ENCODE data around the gene BYSL.
"Not testable (repeated sequence)": the region's sequence is repeated elsewhere in the genome, so short reads cannot be mapped to it uniquely, and the experiment has no call there.

Gene BYSL

DNA sequence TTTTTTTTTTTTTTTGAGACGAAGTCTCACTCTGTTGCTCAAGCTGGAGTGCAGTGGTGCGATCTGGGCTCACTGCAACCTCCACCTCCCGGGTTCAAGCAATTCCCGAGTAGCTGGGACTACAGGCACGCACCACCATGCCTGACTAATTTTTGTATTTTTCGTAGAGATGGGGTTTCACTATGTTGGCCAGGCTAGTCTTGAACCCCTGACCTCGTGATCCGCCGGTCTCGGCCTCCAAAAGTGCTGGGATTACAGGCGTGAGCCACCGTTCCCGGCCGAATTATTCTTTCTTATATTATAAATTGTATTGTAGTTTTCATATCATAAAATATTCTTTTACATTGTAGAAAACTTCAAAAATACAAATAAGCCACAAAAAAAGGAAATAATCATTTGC, 21.6 kb downstream of the BYSL start:
- Mint-ChIP-seq H3K4me3 (peak overlapping the region; percentile 87), H3K27ac (peak overlapping the region; percentile 95), H3K4me1 (ENCODE audit: low read depth) (peaks cover 78% of the 10 kb centered on the region)

DNA sequence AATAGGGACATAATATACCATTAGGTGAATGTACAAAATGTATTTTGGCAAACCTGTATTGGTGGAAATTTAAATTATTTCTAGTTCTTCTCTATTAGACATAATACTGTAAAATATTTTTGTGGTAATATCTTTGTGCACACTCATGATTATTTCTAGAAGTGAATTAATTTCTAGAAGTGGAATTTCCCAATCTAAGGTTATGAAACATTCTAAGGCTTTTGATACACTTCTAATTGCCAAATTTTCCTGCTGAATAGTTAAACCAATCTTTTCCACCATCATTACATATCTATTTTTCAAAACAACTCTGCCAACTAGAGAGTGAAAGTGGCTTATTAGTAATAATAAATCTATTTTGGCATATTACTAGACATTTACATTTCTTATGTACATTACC, 22.2 kb downstream of the BYSL start:
- Mint-ChIP-seq H3K4me3 (no peak overlapping the region), H3K27ac (peak overlapping the region; percentile 82), H3K27me3 (no peaks in the 10 kb centered on the region), H3K4me1 (ENCODE audit: low read depth) (peaks cover 75% of the 10 kb centered on the region), H3K36me3 (ENCODE audit: low read depth) (peaks cover 24% of the 10 kb centered on the region), H3K9me3 (no peaks in the 10 kb centered on the region)

More for the DNA sequence above, 21.6 kb downstream of the BYSL start:
- peaks cover 30% of the 10 kb centered on the region for H3K36me3 Mint-ChIP-seq (ENCODE audit: low read depth)
- not testable (repeated sequence) for H3K9me3 Mint-ChIP-seq, H3K27me3 Mint-ChIP-seq

DNA sequence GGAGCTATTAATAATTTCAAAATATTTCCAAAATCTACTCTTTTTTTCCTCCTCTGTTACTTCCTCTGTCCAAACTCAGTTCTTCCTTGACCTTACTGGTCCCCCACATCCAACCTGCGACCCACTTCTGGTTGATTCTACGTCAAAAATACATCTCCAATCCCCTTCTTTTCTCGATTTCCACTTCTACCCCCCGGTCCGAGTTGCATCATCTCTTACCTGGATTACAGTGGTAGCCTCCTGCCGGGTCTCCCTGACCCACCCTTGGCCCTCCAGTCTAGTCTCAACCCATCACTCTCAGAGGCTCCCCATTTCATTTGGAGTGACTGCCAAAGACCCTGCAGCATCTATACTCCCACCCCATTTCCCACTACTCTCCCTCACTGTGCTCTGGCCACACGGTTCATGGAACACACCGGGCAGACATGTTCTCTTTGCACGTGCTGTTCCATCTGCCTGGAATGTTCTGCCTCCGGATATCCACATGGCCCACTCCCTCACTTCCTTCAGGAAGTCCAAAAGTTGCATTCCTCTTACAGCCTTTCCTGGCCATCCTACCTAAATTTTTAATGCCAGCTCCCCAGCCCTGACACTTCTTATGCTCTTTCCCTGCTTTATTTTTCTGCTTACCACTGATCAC, 26.4 kb downstream of the BYSL start:
- no peaks in the 10 kb centered on the region for H3K9me3 Mint-ChIP-seq
- no peak overlapping the region for H3K4me3 Mint-ChIP-seq
- H3K36me3 Mint-ChIP-seq (ENCODE audit: low read depth), result no peaks in the 10 kb centered on the region
- no peaks in the 10 kb centered on the region for H3K27me3 Mint-ChIP-seq
- peak overlapping the region; percentile 77 for H3K27ac Mint-ChIP-seq
- H3K4me1 Mint-ChIP-seq (ENCODE audit: low read depth), result peaks cover 61% of the 10 kb centered on the region

DNA sequence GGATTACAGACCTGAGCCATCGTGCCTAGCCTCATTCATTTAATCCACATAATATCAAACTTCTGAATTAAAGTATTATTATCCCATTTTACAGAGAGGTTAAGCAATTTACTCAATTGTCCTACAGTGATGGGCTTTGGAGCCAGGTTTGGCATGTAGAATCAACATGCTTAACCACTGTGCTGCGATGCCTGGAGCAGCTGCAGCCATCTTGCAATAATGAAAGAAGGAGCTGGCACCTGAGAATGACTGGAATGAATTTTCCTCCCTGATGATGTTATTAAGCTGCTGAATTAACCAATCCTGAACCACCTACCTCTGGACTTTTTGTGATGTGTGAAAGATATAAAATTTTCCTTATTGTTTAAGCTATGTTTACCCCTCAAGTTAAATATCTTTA, 33.4 kb downstream of the BYSL start:
- Mint-ChIP-seq H3K4me1 (ENCODE audit: low read depth) (peaks cover 71% of the 10 kb centered on the region), H3K9me3 (peaks cover 4% of the 10 kb centered on the region)

DNA sequence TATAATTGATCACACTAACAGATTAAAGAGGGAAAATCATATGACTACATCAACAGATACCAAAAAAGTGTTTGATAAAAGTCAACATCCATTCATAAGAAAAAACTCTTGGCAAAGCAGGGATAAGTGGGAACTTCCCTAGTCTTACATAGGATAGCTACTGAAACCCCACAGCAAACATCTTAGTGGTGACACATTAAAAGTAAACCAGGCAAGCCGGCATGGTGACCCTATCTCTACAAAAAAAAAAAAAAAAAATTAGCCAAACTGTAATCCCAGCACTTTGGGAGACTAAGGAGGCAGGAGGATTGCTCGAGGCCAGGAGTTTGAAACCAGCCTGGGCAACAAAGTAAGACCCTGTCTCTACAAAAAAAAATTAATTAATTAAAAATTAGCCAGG, 34.1 kb downstream of the BYSL start:
- peaks cover 72% of the 10 kb centered on the region for H3K4me1 Mint-ChIP-seq (ENCODE audit: low read depth)
- no peak overlapping the region for H3K4me3 Mint-ChIP-seq
- H3K36me3 Mint-ChIP-seq (ENCODE audit: low read depth), result peaks cover 28% of the 10 kb centered on the region
- H3K27ac Mint-ChIP-seq, result peak overlapping the region; percentile 80
- H3K27me3 Mint-ChIP-seq, result no peaks in the 10 kb centered on the region
- H3K9me3 Mint-ChIP-seq, result peaks cover 4% of the 10 kb centered on the region

More for the DNA sequence above, 33.4 kb downstream of the BYSL start:
- Mint-ChIP-seq H3K27me3 (no peaks in the 10 kb centered on the region), H3K36me3 (ENCODE audit: low read depth) (peaks cover 22% of the 10 kb centered on the region), H3K27ac (peak overlapping the region; percentile 80), H3K4me3 (no peak overlapping the region)

DNA sequence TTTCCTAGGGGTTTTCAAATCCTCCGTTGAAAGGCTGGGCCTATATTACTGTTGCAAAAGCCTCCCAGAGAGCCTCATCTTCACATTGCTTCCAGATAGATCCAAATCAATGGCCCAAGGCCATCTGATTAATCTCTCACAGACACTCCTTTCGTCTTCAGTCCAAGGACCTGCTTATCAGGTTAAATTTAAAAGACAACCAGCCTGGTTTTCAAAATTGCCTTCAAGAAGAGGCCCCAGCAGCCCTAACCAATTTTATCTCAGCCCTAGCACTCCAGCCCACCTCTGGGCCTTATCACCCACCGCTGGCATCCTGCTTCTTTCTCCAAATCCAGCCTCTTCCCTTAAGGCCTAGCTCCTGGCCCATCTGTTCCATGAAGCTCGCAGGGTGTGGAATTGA, 35.8 kb downstream of the BYSL start:
- peak overlapping the region; percentile 95 for H3K27ac Mint-ChIP-seq
- no peaks in the 10 kb centered on the region for H3K27me3 Mint-ChIP-seq
- H3K4me3 Mint-ChIP-seq, result no peak overlapping the region
- H3K36me3 Mint-ChIP-seq (ENCODE audit: low read depth), result peaks cover 37% of the 10 kb centered on the region
- H3K4me1 Mint-ChIP-seq (ENCODE audit: low read depth), result peaks cover 81% of the 10 kb centered on the region
- H3K9me3 Mint-ChIP-seq, result peaks cover 4% of the 10 kb centered on the region

DNA sequence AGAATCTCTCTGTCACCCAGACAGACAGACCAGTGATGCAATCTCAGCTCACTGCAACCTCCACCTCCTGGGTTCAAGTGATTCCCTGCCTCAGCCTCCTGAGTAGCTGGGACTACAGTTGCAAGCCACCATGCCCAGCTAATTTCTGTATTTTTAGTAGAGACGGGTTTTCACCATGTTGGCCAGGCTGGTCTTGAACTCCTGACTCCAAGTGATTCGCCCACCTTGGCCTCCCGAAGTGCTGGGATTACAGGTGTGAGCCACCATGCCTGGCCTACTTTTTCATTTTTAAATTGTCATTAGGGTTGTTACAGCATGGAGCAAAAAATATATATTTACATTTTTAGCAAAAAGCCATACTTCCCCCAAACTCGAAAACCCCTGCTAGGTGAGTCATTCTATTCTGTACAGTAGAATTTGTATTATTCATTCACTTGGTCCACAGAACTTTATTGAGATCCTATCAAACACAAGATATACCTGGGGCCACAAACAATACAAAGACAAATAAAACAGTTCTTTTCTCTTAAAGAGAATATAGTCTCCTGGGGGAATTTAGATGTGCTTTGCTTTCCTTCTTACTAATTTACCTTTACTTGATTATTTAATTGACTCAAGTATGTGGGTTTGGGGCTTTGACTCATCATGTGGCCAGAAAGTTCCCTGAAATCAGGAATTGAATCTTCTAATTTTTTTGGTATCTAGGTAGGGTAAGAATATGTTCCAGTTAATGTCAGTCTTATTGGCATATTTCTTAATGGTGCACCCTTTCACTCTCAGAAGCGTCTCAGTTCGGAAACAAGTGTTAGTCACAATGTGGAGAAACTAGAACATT, 36.9 kb downstream of the BYSL start:
- Mint-ChIP-seq H3K36me3 (ENCODE audit: low read depth) (peaks cover 41% of the 10 kb centered on the region), H3K27ac (peak overlapping the region; percentile 95), H3K4me1 (ENCODE audit: low read depth) (peaks cover 86% of the 10 kb centered on the region), H3K9me3 (peaks cover 4% of the 10 kb centered on the region), H3K27me3 (no peaks in the 10 kb centered on the region), H3K4me3 (peak overlapping the region; percentile 61)

DNA sequence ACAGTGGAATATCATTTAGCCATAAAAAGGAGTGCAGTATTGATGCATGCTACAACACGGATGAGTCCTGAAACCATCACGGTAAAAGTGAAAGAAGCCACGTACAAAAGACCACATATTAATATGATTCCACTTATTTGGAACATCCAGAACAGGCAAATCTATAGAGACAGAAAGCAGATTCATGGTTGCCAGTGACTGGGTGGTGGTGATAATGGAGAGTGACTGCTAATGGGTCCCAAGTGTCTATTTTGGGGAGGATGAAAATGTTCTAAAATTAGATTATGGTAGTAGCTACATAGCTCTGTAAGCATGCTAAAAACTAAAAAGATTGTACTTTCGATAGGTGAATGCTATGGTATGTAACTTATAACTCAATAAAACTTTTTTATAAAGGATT, 38.7 kb downstream of the BYSL start:
- H3K27ac Mint-ChIP-seq, result peak overlapping the region; percentile 95
- H3K36me3 Mint-ChIP-seq (ENCODE audit: low read depth), result peaks cover 37% of the 10 kb centered on the region
- H3K4me1 Mint-ChIP-seq (ENCODE audit: low read depth), result peaks cover 90% of the 10 kb centered on the region
- H3K4me3 Mint-ChIP-seq, result no peak overlapping the region
- no peaks in the 10 kb centered on the region for H3K27me3 Mint-ChIP-seq
- peaks cover 4% of the 10 kb centered on the region for H3K9me3 Mint-ChIP-seq

DNA sequence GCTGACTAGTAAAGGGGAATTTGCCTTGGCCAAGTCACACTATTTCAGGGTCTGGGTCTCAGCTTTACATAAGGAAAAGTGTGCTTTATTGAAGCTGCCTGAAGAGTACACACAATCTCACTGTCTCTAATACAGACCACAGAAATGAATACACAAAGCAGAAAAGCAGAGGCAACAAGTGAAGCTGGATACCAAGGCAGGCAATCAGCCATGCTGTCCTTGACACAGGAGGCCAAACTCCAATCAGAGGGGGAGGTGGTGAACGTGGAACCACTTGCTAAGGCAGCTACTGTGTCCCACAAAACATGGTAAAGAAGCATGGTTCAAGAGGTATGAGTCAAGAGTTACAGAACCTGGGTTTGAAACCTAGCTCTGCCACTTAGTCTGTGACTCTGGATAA, 42.1 kb downstream of the BYSL start:
- H3K4me3 Mint-ChIP-seq, result no peak overlapping the region
- peaks cover 4% of the 10 kb centered on the region for H3K9me3 Mint-ChIP-seq
- peaks cover 95% of the 10 kb centered on the region for H3K4me1 Mint-ChIP-seq (ENCODE audit: low read depth)
- peaks cover 28% of the 10 kb centered on the region for H3K36me3 Mint-ChIP-seq (ENCODE audit: low read depth)
- H3K27me3 Mint-ChIP-seq, result no peaks in the 10 kb centered on the region
- H3K27ac Mint-ChIP-seq, result peak overlapping the region; percentile 86

DNA sequence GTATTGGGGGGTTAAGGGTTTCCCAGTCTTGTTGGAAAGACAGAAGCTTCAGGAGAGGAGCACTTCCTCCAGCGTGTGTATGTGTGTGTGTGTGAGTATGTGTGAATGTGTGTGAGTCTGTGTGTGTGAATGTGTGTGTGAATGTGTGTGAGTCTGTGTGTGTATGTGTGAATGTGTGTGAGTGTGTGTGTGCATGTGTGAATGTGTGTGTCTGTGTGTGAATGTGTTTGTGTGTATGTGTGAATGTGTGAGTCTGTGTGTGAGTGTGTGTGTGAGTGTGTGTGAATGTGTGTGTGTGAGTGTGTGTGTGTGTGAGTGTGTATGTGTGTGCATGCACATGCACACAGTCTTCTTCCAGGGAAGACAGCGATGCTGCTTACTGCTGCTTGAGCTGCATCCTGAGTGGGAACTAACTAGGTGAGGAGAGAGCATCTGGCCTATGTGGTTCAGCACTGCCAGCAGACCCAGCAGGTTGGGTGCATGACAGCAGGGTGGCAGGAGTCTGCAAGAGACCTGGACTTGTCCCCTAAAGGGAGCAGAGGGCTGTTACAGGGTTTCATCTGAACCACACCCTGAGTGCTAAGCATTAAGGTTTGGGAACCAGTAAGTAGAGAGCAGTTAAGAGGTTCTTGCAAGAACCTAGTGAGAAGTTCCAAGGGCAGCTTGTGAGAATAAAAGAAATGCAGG, 43.0 kb downstream of the BYSL start:
- H3K27ac Mint-ChIP-seq, result peak overlapping the region; percentile 86

DNA sequence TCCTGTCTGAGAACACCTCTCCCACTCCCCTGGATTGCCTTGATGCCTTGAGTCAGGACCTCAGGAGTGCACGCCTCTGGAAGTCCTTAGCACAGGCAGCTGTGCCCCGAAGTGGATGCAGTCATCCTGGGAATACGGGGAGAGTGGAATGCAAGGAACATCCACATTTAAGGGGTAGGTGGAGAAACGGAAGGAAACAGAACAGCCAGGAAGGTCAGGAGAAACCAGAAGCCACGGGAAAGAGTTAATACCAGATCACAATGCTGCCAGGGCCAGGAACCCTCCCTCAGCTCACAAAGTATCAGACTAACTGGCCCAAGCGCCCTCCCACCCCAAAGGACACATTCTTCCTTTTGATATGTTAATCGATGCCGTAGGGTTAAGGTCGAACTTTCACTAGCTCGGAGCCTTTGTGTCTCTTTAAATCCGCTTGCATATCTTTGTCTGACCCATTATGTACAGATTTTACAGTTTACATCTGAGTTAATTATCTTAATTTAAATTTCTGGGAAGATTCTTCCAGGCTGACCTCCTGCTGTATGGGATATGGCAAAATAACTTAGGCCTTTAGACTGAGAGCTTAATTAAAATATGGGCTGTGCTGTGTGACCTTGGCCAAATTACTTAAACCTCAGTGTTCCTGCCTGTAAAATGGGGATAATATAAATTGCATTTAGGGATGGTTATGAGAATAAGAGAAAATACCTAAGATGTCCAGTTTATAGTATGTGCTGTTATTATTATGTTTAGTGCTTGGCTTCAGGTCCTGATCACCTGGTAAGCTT, 44.3 kb downstream of the BYSL start:
- Mint-ChIP-seq H3K4me1 (ENCODE audit: low read depth) (peaks cover 97% of the 10 kb centered on the region), H3K27me3 (no peaks in the 10 kb centered on the region), H3K36me3 (ENCODE audit: low read depth) (peaks cover 11% of the 10 kb centered on the region), H3K9me3 (no peaks in the 10 kb centered on the region), H3K4me3 (no peak overlapping the region), H3K27ac (peak overlapping the region; percentile 95)

More for the DNA sequence above, 43.0 kb downstream of the BYSL start:
- Mint-ChIP-seq H3K4me3 (no peak overlapping the region), H3K4me1 (ENCODE audit: low read depth) (peaks cover 95% of the 10 kb centered on the region), H3K27me3 (no peaks in the 10 kb centered on the region), H3K9me3 (no peaks in the 10 kb centered on the region), H3K36me3 (ENCODE audit: low read depth) (peaks cover 19% of the 10 kb centered on the region)

DNA sequence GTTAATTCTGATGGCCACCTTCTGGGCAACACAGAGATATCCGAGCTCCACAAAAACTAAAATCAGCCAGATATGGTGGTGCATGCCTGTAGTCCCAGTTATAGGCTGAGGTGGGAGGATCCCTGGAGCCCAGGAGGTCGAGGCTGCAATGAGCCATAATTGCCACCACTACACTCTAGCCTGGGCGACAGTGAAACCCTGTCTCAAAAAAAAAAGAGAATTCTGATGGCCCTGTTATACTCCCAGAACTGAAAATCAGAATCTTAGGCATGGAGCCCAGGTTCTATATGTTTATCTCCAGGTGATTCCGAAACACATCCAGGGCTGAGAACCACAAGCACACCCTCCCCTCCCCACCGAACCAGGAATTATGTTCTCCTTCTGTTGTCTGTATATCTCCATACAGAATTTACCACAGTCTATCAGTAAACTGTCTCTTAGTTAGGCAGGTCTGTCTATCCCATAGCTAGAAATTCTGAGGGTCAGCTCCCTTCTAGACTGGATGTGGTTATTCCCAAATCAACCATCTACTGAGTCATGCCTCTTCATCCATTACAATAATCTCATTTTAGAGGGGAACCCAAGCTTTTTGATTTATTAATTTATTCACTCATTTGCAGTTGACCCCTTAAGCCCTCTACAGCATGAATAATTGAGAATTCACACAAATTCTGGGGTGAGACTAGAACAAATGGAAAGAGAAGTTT, 45.1 kb downstream of the BYSL start:
- Mint-ChIP-seq H3K4me3 (no peak overlapping the region), H3K27ac (peak overlapping the region; percentile 95), H3K36me3 (ENCODE audit: low read depth) (peaks cover 9% of the 10 kb centered on the region), H3K4me1 (ENCODE audit: low read depth) (peaks cover 98% of the 10 kb centered on the region), H3K27me3 (no peaks in the 10 kb centered on the region), H3K9me3 (no peaks in the 10 kb centered on the region)

DNA sequence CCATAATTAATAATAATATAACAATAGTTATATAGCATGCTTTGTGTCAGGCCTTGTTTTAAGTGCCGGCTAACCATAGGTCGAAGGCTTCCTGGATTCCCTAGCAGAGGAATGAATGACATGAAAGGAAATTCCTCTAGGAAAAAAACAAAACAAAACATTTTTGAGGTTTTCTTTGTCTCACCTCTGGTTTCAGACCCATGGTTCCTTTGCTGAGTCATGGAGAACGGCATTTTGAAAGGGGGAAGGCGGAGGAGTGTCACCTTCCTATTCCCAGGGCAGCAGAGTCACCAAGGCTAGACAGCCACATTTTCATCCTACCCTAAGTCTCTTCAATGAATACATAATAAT, 45.6 kb downstream of the BYSL start:
- Mint-ChIP-seq H3K4me3 (peak overlapping the region; percentile 57), H3K9me3 (no peaks in the 10 kb centered on the region), H3K27ac (peak overlapping the region; percentile 95), H3K36me3 (ENCODE audit: low read depth) (peaks cover 4% of the 10 kb centered on the region), H3K4me1 (ENCODE audit: low read depth) (peaks cover 94% of the 10 kb centered on the region), H3K27me3 (no peaks in the 10 kb centered on the region)

Data from stimulated activated naive CD8-positive, alpha-beta T cell treated with anti-CD3 and anti-CD28 coated beads, Interleukin-15, Interleukin-2, amounts not matched to agents 100 ng/mL and 50 ng/mL, for 24 hours (primary cell).